Keratinocyte (primary cell): Measurements from ENCODE around the gene MUTYH. TPM values are rescaled to one million over a fixed set of nuclear protein-coding genes. Genes with fewer than 3 reads are reported as not detected.

Source experiments
- DNase-seq: peaks from one replicate; pipeline ENCODE4 v3.0.0-alpha.2; 2011; ENCODE audit warnings: low read depth, missing footprints, low spot score
- FAIRE-seq: peaks from 2 replicates; lab custom pipeline; 2011; peaks lifted over from hg19 to GRCh38; lab: Jason Lieb, UNC
- H2AFZ ChIP-seq: 2 replicates; pipeline ENCODE4 v1.6.0; 2012; ENCODE audit warnings: low read length, control low read depth, inconsistent platforms; ENCODE audit not compliant: control insufficient read depth
- H3K27ac ChIP-seq: 2 replicates; pipeline ENCODE4 v1.5.1; 2011; ENCODE audit warnings: low read length; ENCODE audit not compliant: control insufficient read depth, insufficient read depth
- H3K27me3 ChIP-seq: 3 replicates; pipeline ENCODE4 v1.6.0; 2011; ENCODE audit warnings: low read length; ENCODE audit not compliant: control insufficient read depth, insufficient read depth; ENCODE audit errors: extremely low read depth
- H3K36me3 ChIP-seq, 2 experiments: 2 replicates in 1 of 2; 3 replicates in 1 of 2; pipeline ENCODE4 v1.5.1; 2011; ENCODE audit warnings: low read length in 2 of 2, mild to moderate bottlenecking in 1 of 2; ENCODE audit not compliant: control insufficient read depth in 2 of 2, insufficient read depth in 2 of 2; ENCODE audit errors: extremely low read depth in 1 of 2
- H3K4me1 ChIP-seq: 3 replicates; pipeline ENCODE4 v1.5.1; 2011; ENCODE audit warnings: low read length; ENCODE audit not compliant: control insufficient read depth, insufficient read depth; ENCODE audit errors: extremely low read depth
- H3K4me2 ChIP-seq: 3 replicates; pipeline ENCODE4 v1.6.0; 2011; ENCODE audit warnings: low read depth, low read length; ENCODE audit not compliant: control insufficient read depth, insufficient read depth; ENCODE audit errors: extremely low read depth
- H3K4me3 ChIP-seq, 3 experiments: fragments of 200-600 bp in 1 of 3; sonication (generic) in 1 of 3; 2 replicates in 2 of 3; 3 replicates in 1 of 3; pipeline ENCODE4 v1.5.1; 2011 to 2016; ENCODE audit warnings: low read length in 3 of 3, mild to moderate bottlenecking in 3 of 3, control low read depth in 2 of 3, inconsistent platforms in 1 of 3, low read depth in 1 of 3, mixed read lengths in 1 of 3, mixed run types in 1 of 3, moderate library complexity in 1 of 3; ENCODE audit not compliant: control insufficient read depth in 2 of 3, insufficient read depth in 2 of 3; ENCODE audit errors: extremely low read depth in 1 of 3
- H3K79me2 ChIP-seq: 2 replicates; pipeline ENCODE4 v1.6.0; 2012; ENCODE audit warnings: low read length; ENCODE audit not compliant: control insufficient read depth, insufficient read depth
- H3K9ac ChIP-seq: 3 replicates; pipeline ENCODE4 v1.6.0; 2011; ENCODE audit warnings: low read length; ENCODE audit not compliant: control insufficient read depth, insufficient read depth; ENCODE audit errors: extremely low read depth
- H3K9me1 ChIP-seq: 3 replicates; pipeline ENCODE4 v1.6.0; 2011; ENCODE audit warnings: low read length; ENCODE audit not compliant: control insufficient read depth, insufficient read depth; ENCODE audit errors: extremely low read depth
- H3K9me3 ChIP-seq: 2 replicates; pipeline ENCODE4 v1.5.1; 2012; ENCODE audit warnings: low read depth, low read length; ENCODE audit not compliant: control insufficient read depth
- H4K20me1 ChIP-seq: 3 replicates; pipeline ENCODE4 v1.6.0; 2011; ENCODE audit warnings: low read length; ENCODE audit not compliant: control insufficient read depth, insufficient read depth; ENCODE audit errors: extremely low read depth
- CTCF ChIP-seq, 3 experiments: IDR thresholded peaks in 1 of 3; conservative IDR thresholded peaks in 1 of 3; optimal IDR thresholded peaks in 1 of 3; 2 replicates in 2 of 3; 3 replicates in 1 of 3; pipeline versions ENCODE3 to v1.5.1; 2011; ENCODE audit warnings: low read length in 3 of 3, mild to moderate bottlenecking in 3 of 3, moderate library complexity in 2 of 3, control low read depth in 1 of 3, inconsistent platforms in 1 of 3; ENCODE audit not compliant: insufficient read depth in 2 of 3; ENCODE audit errors: extremely low read depth in 1 of 3
- EZH2 ChIP-seq: IDR thresholded peaks from one replicate; pipeline ENCODE4 v1.6.1; 2012; ENCODE audit warnings: inconsistent platforms, mild to moderate bottlenecking, low read length, moderate library complexity
- dilution Hi-C: fragments of 300-500 bp; cut with MboI; formaldehyde crosslinking; loops from one replicate; pipeline ENCODE4 v1.7.0; 2020; ENCODE audit warnings: low sequenced_read_pairs; ENCODE audit not compliant: extremely low pct_ligation_motif_present
- polyA plus RNA-seq, 5 experiments: library from polyadenylated mRNA; depleted of rRNA in 3 of 5; stranded (reverse) in 3 of 5; stranded (forward) in 1 of 5; unstranded in 1 of 5; fragments of >200 nt; gene quantifications; 1 replicate in 1 of 5; 2 replicates in 3 of 5; 3 replicates in 1 of 5; pipeline versions ENCODE4 v1.2.1 to v1.2.3, GENCODE V29; 2011 to 2012; ENCODE audit warnings: missing spikeins in 2 of 5, low read depth in 1 of 5, low replicate concordance in 1 of 5

The MUTYH gene
- polyA plus RNA-seq, 1 donor (not counting 4 experiments of a cell fraction or from before 2014, with no cell fraction given) = 10.0 TPM

GRCh38 chr1:45356186-45356585, 15.9 kb upstream of the MUTYH start:
- no peaks in the 10 kb centered on the region for H3K36me3 ChIP-seq
- FAIRE-seq = peak; percentile 73
- H3K9me1 ChIP-seq = no peaks in the 10 kb centered on the region
- no peak for TF ChIP-seq EZH2
- no peak for TF ChIP-seq CTCF (optimal IDR thresholded peaks at IDR 0.05 in 1 of 3, IDR thresholded peaks at IDR 0.05 in 1 of 3, conservative IDR thresholded peaks at IDR 0.05 in 1 of 3; ENCODE audit: extremely low read depth in 1 of 3, insufficient read depth in 2 of 3, low read length in 3 of 3)
- dilution Hi-C loops = no loop called here
- no peaks in the 10 kb centered on the region for H3K79me2 ChIP-seq
- no peak overlapping the region for H3K4me2 ChIP-seq
- H3K4me3 ChIP-seq = no peak overlapping the region
- DNase-seq = no peak
- H2AFZ ChIP-seq = no peak overlapping the region
- H3K27me3 ChIP-seq = no peaks in the 10 kb centered on the region
- H3K9me3 ChIP-seq = no peaks in the 10 kb centered on the region
- no peak overlapping the region for H3K27ac ChIP-seq
- H3K4me1 ChIP-seq = peaks cover 22% of the 10 kb centered on the region
- no peaks in the 10 kb centered on the region for H4K20me1 ChIP-seq
- H3K9ac ChIP-seq = no peak overlapping the region

GRCh38 chr1:45355683-45356082, 15.4 kb upstream of the MUTYH start:
- no peak overlapping the region for H3K4me3 ChIP-seq
- dilution Hi-C loops = no loop called here
- TF ChIP-seq EZH2 (no peak), CTCF (optimal IDR thresholded peaks at IDR 0.05 in 1 of 3, IDR thresholded peaks at IDR 0.05 in 1 of 3, conservative IDR thresholded peaks at IDR 0.05 in 1 of 3; ENCODE audit: extremely low read depth in 1 of 3, insufficient read depth in 2 of 3, low read length in 3 of 3) (no peak)
- H3K9me1 ChIP-seq = no peaks in the 10 kb centered on the region
- H3K79me2 ChIP-seq = no peaks in the 10 kb centered on the region
- H4K20me1 ChIP-seq = no peaks in the 10 kb centered on the region
- no peak overlapping the region for H3K4me2 ChIP-seq
- FAIRE-seq (no peak), DNase-seq (no peak)
- H3K4me1 ChIP-seq = peaks cover 18% of the 10 kb centered on the region
- H3K27me3 ChIP-seq = no peaks in the 10 kb centered on the region
- H3K36me3 ChIP-seq = no peaks in the 10 kb centered on the region
- no peak overlapping the region for H2AFZ ChIP-seq
- H3K9me3 ChIP-seq = no peaks in the 10 kb centered on the region
- no peak overlapping the region for H3K9ac ChIP-seq
- H3K27ac ChIP-seq = no peak overlapping the region
